SU-DHL-6 (cell line): Measurements from ENCODE around the gene VDAC1.
"Not testable (repeated sequence)": the region's sequence is repeated elsewhere in the genome, so short reads cannot be mapped to it uniquely, and the experiment has no call there.

Experiments used
- EZH2phosphoT487 ChIP-seq: fragments of 200-600 bp; sonication (generic), shearing (Covaris generic); conservative IDR thresholded peaks from 2 replicates; pipeline ENCODE4 v1.6.1; 2018; ENCODE audit warnings: mild to moderate bottlenecking, antibody characterized with exemption, low read length, moderate library complexity, mixed read lengths
- TF ChIP-seq, protein P1 (sequence below): fragments of 200-600 bp; sonication (generic); IDR thresholded peaks from one replicate; pipeline ENCODE4 v1.5.1; 2017; ENCODE audit warnings: antibody characterized with exemption, mild to moderate bottlenecking, low read length, moderate library complexity; ENCODE audit not compliant: insufficient read depth, poor library complexity, severe bottlenecking

DNA sequence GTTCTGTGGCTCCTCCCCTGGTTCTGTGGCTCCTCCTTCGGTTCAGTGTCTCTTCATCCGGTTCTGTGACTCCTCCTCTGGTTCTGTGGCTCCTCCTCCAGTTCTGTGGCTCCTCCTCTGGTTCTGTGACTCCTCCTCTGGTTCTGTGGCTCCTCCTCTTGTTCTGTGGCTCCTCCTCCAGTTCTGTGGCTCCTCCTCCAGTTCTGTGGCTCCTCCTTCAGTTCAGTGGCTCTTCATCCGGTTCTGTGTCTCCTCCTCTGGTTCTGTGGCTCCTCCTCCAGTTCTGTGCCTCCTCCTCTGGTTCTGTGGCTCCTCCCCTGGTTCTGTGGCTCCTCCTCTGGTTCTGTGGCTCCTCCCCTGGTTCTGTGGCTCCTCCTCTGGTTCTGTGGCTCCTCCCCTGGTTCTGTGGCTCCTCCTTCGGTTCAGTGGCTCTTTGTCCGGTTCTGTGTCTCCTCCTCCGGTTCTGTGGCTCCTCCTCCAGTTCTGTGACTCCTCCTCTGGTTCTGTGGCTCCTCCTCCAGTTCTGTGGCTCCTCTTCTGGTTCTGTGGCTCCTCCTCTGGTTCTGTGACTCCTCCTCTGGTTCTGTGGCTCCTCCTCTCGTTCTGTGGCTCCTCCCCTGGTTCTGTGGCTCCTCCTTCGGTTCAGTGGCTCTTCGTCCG lies 68.7 kb downstream of the VDAC1 start:
- TF ChIP-seq, protein P1, sequence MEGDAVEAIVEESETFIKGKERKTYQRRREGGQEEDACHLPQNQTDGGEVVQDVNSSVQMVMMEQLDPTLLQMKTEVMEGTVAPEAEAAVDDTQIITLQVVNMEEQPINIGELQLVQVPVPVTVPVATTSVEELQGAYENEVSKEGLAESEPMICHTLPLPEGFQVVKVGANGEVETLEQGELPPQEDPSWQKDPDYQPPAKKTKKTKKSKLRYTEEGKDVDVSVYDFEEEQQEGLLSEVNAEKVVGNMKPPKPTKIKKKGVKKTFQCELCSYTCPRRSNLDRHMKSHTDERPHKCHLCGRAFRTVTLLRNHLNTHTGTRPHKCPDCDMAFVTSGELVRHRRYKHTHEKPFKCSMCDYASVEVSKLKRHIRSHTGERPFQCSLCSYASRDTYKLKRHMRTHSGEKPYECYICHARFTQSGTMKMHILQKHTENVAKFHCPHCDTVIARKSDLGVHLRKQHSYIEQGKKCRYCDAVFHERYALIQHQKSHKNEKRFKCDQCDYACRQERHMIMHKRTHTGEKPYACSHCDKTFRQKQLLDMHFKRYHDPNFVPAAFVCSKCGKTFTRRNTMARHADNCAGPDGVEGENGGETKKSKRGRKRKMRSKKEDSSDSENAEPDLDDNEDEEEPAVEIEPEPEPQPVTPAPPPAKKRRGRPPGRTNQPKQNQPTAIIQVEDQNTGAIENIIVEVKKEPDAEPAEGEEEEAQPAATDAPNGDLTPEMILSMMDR: not testable (repeated sequence)
- TF ChIP-seq EZH2phosphoT487: not testable (repeated sequence)
